ENCODE results near the gene SALL2.

Gene SALL2

DNA sequence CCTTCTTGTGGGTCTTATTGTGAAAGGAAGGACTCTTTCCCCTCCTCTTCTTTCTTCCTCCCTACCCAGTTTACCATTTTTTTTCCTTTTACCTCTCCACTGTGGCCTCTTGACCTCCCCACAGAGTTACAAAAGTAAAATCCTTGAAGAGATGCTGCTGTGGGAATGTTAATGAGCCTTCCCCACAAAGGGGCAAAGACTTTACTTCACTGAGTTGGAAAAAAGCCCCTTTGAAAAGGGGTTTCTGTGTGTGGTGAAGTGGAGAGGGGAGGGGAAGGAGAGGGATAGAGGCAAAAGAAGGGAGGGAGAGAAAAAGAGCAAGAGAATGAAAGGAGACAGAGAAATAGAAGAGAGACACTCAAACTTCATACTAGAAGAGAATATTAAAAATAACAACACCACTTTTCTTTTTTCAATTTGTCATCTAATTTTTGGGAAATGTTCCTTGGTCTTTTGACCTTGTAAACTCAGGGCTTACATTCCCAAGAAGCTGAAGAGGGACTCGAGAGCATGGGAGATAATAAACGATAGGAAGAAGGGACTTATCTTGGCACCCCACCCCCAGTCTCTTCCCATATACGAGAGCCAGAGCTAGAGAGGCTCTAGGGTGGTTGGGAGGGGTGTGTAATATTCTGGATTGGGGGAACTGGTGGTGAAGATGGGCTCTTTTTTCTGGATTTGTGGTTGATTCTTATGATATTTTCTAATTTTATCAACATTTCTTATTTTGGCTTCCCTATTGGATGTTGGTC is 13.2 kb upstream of the SALL2 start:
- TF ChIP-seq, protein P1, sequence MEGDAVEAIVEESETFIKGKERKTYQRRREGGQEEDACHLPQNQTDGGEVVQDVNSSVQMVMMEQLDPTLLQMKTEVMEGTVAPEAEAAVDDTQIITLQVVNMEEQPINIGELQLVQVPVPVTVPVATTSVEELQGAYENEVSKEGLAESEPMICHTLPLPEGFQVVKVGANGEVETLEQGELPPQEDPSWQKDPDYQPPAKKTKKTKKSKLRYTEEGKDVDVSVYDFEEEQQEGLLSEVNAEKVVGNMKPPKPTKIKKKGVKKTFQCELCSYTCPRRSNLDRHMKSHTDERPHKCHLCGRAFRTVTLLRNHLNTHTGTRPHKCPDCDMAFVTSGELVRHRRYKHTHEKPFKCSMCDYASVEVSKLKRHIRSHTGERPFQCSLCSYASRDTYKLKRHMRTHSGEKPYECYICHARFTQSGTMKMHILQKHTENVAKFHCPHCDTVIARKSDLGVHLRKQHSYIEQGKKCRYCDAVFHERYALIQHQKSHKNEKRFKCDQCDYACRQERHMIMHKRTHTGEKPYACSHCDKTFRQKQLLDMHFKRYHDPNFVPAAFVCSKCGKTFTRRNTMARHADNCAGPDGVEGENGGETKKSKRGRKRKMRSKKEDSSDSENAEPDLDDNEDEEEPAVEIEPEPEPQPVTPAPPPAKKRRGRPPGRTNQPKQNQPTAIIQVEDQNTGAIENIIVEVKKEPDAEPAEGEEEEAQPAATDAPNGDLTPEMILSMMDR (IDR thresholded peaks at IDR 0.05; ENCODE audit: low read depth, low read length, missing control alignments) = no peak
- DNase-seq = no peak
- Histone ChIP-seq H3K27me3 (replicated peaks) (peaks cover 26% of the 10 kb centered on the region), H3K4me3 (ENCODE audit: low read depth, low read length) (no peak overlapping the region), H3K36me3 (replicated peaks) (no peaks in the 10 kb centered on the region), H3K27ac (no peak overlapping the region)
- in situ Hi-C loops (cut with HindIII; ENCODE audit: low pct_ligation_motif_present, low sequenced_read_pairs) = no loop called here

DNA sequence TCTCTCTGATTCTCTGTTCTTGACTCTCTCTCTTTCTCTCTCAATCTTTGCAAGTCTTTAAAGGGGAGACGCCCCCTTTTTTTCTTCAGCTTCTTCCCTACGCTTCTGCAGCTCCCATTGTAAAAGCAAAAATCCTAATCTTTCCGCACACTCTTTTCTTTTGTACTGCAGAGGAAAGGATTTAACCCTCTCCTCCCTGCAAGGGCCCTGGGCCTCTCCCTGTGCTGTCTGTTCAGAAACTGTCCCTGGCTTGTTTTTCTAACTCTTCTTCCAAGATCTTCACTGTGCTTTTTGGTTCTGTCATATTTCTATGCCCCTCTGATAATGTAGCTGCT is 10.9 kb upstream of the SALL2 start:
- Histone ChIP-seq H3K36me3 (replicated peaks) (no peaks in the 10 kb centered on the region), H3K4me3 (ENCODE audit: low read depth, low read length) (peak overlapping the region; percentile 17), H3K27me3 (replicated peaks) (peaks cover 33% of the 10 kb centered on the region), H3K27ac (no peak overlapping the region)
- DNase-seq = no peak
- in situ Hi-C loops (cut with HindIII; ENCODE audit: low pct_ligation_motif_present, low sequenced_read_pairs) = no loop called here
- TF ChIP-seq, protein P1 (IDR thresholded peaks at IDR 0.05; ENCODE audit: low read depth, low read length, missing control alignments) = no peak

DNA sequence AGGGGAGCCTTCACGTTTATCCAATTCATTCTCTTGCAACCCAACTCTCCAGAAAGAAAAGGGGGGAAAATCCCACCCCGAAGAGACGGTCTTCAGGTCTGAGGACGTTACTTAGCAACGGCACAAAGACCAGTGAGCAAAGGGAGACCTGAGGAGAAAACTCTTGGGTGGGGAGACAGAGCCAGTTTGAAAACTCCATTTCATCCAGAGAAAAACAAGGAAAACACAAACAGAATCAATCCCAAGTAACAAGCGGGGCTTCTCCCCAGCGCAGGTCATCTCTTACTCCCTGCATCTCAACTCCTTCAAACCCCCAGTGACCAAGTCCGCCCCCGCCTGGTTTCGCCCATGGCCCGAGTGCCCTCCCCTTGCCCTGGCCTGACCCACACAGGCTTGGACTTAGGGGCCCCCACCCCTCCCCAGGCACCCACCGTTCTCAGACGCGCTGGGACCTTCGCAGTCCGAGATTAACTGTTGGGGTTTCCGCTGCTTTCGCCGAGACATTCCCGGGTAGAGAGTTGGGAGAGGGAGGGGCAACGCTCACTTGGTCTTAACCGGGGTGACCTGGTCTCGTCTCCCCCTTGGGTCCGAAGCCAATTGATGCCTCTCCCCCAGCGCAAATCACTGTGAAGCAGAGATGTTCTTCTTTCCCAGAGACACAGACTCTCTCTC is 10.4 kb upstream of the SALL2 start:
- peak overlapping the region; percentile 17 for H3K4me3 ChIP-seq (ENCODE audit: low read depth, low read length)
- H3K27me3 ChIP-seq (replicated peaks) = peaks cover 33% of the 10 kb centered on the region
- H3K36me3 ChIP-seq (replicated peaks) = no peaks in the 10 kb centered on the region
- TF ChIP-seq, protein P1 (IDR thresholded peaks at IDR 0.05; ENCODE audit: low read depth, low read length, missing control alignments) = no peak
- H3K27ac ChIP-seq = no peak overlapping the region
- DNase-seq = no peak
- in situ Hi-C loops (cut with HindIII; ENCODE audit: low pct_ligation_motif_present, low sequenced_read_pairs) = no loop called here

DNA sequence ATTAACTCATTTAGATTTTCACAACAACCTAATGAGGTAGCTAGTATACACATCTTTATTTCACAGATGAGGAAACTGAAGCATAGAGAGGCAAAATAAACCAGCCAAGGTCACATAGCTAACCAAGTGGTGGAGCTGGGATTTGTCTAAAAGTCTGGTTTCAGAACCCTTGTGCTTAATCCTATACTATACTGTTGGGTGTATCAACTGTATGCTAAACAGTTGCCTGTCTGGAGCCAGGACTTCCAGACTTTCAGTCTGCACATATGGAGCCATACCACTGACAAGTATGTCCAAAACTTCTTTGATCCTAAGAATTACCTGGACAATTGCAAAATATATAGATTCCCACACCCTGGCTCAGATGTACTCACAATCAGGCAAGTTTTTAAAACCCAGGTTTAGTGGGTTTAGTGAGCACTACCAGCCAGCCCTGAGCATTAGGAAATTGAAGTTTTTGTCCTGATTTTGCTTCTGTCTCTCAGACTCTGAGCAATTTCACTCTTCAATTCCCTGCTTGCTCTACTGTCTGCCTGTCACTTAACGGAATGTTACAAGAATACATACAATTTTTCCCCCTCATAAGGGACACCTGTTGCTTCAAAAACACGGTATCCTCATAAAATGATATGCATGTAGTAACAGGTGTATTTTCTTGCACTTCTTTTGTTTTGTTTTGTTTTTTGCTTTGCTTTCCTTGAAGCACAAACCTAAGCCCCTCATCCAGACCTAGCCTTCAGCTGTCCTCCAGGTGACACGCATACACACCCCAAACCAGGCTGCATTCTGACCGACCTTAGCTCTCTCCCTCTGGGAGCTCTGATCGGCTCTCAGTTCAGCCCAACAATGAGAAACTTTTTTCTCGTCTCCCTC is 9.6 kb upstream of the SALL2 start:
- TF ChIP-seq, protein P1 (IDR thresholded peaks at IDR 0.05; ENCODE audit: low read depth, low read length, missing control alignments) = no peak
- peaks cover 33% of the 10 kb centered on the region for H3K27me3 ChIP-seq (replicated peaks)
- DNase-seq = no peak
- H3K4me3 ChIP-seq (ENCODE audit: low read depth, low read length) = no peak overlapping the region
- H3K36me3 ChIP-seq (replicated peaks) = no peaks in the 10 kb centered on the region
- in situ Hi-C loops (cut with HindIII; ENCODE audit: low pct_ligation_motif_present, low sequenced_read_pairs) = no loop called here
- H3K27ac ChIP-seq = no peak overlapping the region

DNA sequence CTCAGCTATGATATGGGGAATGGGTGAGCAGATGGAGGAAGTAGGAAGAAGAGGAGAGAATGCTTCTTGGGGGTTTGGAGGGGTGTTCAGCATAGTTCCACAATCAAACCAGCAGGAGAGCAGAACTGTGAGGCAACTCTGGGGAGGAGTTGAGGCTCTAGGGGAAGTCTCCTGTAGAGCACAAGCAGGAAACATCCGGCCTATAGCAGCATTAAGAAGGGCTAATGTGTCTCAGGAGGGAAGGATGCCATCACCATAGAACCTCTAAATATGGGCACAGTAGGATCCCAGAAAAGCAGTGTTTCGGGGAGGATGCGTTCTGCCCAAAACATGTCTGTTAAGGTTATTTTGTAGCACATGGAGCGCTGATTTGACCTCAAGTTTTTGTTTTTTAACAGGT is 8.4 kb upstream of the SALL2 start:
- H3K27ac ChIP-seq = no peak overlapping the region
- TF ChIP-seq, protein P1 (IDR thresholded peaks at IDR 0.05; ENCODE audit: low read depth, low read length, missing control alignments) = no peak
- no peak overlapping the region for H3K4me3 ChIP-seq (ENCODE audit: low read depth, low read length)
- in situ Hi-C loops (cut with HindIII; ENCODE audit: low pct_ligation_motif_present, low sequenced_read_pairs) = no loop called here
- H3K36me3 ChIP-seq (replicated peaks) = no peaks in the 10 kb centered on the region
- DNase-seq = no peak
- peaks cover 33% of the 10 kb centered on the region for H3K27me3 ChIP-seq (replicated peaks)
